ENCODE data around the gene LIF. TPM values are rescaled to one million over a fixed set of nuclear protein-coding genes. Genes with fewer than 3 reads are reported as not detected.
A peak's percentile ranks its signal among the peaks of the same experiment; 100 is the strongest.
"Not testable (repeated sequence)": the region's sequence is repeated elsewhere in the genome, so short reads cannot be mapped to it uniquely, and the experiment has no call there.

The LIF gene
- total RNA-seq, 1 donor from 2014 or later: 25.2 TPM

DNA sequence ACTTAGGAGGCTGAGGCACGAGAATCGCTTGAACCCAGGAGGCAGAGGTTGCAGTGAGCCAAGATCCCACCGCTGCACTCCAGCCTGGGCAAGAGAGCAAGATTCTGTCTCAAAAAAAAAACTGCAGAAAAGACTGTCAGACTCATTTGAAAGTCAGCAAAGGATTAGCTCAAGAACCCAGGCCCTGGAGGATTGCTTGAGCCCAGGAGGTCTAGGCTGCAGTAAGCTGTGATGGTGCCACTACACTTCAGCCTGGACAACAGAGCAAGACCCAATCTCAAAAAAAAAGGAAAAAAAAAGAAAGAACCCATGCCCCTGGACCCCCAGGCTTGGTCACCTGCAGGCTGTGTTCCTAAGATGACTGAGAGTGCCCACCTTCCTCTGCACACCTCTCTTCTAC, 16.2 kb downstream of the LIF start:
- no peak for DNase-seq (ENCODE audit: extremely low read depth, low read depth, low spot score)

DNA sequence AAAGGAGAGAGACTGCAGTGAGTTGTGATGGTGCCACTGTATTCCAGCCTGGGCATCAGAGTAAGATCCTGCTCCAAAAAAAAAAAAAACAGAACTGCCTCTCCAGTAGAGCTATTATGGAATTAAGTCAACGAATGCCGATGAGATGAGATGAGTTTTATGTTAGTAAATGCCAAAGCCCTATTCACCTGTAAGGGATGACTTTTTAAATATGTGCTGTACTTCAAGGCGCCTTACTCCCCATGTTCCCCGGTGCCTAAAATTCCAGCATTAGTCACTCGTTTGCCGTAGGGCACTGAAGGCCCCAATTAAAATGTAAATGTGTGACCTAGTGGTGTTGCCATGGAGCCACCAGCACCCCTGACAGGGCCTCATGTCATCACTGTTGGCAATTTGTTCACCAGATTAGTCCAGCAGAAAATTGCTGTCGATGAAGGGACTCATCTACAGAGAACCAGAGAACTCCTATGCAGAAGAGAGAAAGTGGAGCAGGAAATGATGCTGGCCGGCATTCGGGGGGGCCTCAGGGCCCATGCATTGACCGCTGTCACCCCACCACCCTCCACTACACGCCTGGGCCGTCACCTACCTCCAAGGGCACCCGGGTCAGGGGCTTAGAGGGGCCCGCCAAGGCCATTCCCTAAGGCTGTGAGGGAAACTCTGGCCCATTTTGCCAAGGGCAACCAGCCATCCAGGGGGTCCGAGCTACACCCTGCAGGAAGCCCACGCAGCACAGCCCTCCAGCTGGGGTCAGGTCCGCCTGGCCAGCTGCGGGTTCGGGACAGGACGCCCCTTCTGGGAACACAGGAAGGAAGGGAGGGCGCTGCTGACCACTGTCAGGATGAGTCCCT, 17.8 kb downstream of the LIF start:
- DNase-seq (ENCODE audit: extremely low read depth, low read depth, low spot score): no peak

- DNase-seq (ENCODE audit: extremely low read depth, low read depth, low spot score): no peak
Measured at GRCh38 chr22:30227438-30228228, 18.9 kb downstream of the LIF start.

DNA sequence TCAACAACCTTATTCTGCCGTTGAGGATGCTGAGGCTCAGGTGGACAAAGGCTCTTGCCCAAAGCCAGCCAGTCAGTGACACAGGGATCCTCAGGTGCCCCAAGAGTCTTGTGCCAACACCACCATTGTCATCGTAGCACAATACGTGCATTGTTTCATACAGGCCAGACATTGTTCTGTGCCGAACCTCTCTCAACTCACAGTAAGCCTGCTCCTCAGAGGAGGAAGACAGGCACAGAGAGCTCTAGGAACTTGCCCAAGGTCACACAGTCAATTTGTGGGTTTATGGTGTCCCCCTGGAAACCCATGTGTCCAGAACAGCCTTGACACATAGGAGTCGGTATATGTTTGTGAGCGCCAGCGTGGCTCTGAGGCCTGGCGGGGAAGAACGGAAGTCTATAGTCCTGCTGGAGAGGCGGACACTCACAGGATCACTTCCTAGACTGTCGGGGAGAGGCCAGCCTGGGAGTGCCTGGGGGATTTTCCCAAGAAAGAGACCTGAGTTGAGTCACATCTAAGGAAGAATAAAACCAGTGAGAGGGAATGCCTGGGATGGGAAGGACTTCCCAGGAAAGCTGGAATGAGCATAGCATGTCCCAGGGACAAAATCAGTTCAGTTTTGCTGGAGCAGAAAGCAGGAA, 20.2 kb downstream of the LIF start:
- DNase-seq (ENCODE audit: extremely low read depth, low read depth, low spot score): peak; percentile 14

DNA sequence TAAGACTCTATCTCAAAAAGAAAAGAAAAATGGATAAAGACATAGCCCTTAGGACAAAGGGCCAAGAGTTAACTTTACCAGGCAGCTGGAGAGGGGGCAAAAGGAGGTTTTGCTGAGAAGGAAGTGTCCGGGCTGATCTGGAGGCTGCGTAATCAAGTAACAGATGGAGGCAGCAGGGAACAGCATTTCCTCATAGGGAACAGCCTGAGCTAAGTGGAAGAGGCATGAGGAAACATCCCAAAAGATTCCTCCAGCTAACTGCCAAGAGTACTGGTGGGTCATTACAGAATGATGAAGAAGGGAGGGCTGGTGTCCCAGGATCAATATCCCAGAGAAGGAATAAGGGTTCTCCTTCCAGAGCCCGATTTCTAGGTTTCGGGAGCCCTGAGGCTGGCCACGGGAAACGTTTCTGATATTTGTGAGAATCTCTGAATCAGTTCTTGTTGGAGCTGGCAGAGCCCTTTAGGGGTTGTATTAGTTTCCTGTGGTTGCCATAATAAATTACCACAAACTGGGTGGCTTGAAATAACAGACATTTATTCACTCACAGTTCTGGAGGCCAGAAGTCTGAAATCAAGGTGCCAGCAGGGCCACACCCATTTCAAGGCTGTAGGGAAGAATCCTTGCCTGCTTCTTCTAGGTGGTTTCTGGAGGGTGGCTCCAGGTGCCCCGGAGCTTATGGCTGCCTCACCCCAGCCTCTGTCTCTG, 21.2 kb downstream of the LIF start:
- DNase-seq (ENCODE audit: extremely low read depth, low read depth, low spot score): no peak

GRCh38 chr22:30224161-30224857, 22.2 kb downstream of the LIF start:
- DNase-seq (ENCODE audit: extremely low read depth, low read depth, low spot score): no peak

GRCh38 chr22:30223303-30223702, 23.3 kb downstream of the LIF start:
- DNase-seq (ENCODE audit: extremely low read depth, low read depth, low spot score): no peak

DNA sequence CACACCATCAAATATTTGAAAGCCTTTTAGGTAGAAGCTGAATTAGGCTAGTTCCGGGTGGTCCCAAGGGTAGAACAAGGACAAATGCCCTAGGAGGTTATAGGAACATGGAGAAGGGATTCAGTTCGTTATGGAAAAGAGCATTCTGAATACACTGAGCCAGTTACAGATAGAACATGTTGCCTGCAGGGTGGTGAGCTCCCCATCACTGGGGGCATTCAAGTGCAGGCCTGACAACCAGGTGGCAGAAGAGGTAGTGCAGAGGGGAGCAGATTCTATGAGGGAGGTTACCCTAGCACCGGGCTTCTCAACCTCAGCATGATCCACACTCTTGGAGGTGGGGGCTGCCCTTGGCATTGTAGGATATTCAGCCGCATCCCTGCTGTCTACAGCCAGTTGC, 24.2 kb downstream of the LIF start:
- no peak for DNase-seq (ENCODE audit: extremely low read depth, low read depth, low spot score)

DNA sequence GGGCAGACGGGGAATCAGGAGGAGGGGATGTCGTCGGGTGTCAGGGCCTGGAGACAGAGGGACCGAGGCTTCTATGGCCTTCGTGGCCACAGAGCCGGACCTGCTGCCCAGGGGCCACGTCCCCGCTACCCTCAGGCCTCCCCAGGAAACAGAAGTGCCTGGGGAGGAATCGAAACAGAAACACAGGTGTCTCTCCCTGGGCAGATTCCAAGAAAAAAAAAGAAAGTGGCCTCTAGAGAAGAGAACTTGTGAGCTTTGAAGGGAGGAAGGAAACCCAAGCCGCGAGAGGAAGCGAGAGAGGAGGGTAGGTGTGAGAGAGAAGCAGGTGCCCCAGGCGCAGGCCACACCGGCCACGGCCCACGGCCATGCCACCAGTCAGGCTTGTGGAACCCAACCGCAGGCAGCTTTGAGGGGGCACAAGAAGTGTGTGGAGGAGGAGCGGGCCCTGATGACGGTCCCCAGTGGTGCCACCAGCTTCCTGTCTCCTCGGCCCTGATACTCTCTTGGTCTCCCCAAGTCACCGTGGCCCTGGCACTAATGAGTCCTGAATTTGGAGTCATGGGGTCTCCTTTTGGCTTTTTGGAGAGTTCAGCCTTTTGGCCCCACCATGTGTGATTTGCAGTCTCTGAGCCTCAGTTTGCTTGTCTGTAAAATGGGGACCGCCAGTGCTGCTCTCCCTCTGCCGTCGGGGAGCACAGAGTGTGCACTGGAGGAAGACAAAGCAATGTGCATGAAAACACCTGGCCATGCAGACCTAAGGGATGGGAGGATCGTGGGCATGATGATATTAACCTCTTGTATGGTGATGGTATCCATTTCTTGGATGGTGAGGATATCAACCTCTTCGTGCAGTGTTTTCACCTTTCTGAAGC, 25.2 kb downstream of the LIF start:
- DNase-seq (ENCODE audit: extremely low read depth, low read depth, low spot score): no peak

DNA sequence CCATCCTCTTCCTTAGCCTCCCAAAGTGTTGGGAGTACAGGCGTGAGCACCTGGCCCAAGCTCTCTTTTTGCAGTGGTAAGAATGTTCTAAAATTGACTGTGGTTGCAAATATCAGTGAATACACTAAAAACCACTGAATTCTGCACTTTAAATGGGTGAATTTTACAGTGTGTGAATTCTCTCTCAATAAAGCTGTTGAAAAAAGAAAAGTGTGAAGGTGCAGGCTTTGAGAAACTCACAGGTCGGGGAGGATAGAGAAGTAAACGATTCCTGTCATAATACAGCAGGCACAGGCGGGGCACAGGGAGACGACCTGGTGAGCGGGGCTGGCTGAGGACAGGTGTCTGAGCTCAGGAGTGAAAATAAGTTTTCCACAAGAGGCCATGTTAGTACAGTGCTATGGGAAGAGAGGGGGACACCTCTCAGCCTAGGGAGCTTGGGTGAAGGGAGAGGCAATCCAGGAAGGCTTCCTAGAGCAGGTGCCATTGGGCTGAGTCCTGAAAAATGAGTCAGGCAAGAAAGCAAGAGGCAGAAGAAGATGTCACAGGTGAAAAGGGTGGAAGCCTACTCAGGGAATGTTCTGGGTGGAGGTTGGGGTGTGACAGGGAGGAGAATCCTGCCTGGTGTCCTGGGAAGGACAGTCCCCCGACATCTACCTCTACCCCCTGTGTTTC, 26.1 kb downstream of the LIF start:
- DNase-seq (ENCODE audit: extremely low read depth, low read depth, low spot score): no peak

- no peak for DNase-seq (ENCODE audit: extremely low read depth, low read depth, low spot score)
Measured at GRCh38 chr22:30219668-30220278, 26.8 kb downstream of the LIF start.

GRCh38 chr22:30219049-30219654, 27.4 kb downstream of the LIF start:
- DNase-seq (ENCODE audit: extremely low read depth, low read depth, low spot score): no peak

DNA sequence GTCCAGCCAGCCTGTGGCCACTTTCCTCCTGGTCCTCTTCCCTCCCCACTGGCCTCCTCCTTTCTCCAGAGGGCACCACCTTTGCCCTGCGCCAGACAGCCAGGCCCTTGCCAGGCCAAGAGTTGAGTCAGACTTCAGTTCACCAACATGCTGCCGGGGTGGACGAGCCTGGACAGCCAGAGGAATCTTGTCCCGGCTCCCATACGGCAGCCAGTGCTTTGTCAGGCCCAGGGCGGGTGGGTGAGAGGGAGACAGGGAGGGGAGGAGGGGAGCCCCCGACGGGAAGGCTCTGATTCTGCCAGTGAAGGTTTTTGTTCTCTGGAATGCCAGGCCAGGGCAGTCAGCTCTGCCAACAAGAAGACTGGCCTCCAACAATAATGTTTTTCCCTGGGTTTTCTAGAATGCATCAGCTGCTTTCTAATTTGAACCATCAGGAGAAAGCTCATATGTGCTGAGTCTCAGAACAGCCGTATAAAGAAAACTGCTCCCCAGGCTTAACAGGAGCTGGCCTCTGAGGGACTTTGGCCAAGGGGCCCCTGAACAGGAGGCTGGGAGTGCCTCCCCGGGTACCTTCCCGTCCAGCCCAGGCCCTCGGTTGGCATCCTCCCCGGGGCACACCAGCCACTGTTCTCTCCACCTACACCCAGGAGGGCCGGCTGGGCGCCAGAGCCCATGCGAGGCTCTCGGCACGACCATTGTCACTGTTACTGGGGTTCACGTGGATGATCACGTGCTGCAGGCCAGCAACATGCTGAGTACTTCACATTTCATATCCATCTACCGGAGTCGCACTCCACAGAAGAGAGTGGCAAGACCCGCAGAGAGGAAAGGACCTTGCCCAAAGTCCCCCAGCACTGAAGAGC, 28.6 kb downstream of the LIF start:
- no peak for DNase-seq (ENCODE audit: extremely low read depth, low read depth, low spot score)

DNA sequence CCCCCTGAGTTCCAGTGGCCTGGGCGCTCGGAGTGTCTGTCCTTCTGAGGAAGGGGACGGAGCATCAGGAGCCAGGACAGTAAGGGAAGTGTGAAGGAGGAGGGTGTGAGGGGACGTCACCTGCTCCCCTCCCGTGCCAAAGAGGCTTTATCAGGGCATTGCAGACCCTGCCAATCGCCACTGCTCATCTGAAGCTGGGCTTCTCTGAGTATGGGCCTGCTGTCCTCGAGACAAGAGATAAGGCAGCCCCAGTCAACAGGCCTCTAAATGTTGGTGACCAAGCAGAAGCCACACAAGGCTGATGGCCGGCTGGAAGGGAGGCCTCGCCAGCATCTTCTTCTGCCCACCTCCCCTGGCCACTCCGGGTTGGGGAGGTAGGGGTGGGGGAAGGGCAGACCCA, 29.8 kb downstream of the LIF start:
- no peak for DNase-seq (ENCODE audit: extremely low read depth, low read depth, low spot score)

DNA sequence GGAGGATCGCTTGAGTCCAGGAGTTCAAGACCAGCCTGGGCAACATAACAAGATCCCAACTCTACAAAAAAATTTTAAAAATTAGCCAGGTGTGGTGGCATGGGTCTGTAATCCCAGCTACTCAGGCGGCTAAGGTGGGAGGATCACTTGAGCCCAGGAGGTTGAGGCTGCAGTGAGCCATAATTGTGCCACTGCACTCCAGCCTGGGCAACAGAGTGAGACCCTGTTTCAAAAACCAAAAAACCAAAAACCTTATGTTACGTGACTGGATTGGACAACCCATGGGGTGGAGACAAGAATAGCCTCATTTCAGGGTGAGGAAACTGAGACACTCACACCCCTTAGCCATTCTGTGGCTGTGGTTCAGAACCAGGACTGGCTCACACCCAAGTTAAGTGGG, 30.3 kb downstream of the LIF start:
- DNase-seq (ENCODE audit: extremely low read depth, low read depth, low spot score): not testable (repeated sequence)

DNA sequence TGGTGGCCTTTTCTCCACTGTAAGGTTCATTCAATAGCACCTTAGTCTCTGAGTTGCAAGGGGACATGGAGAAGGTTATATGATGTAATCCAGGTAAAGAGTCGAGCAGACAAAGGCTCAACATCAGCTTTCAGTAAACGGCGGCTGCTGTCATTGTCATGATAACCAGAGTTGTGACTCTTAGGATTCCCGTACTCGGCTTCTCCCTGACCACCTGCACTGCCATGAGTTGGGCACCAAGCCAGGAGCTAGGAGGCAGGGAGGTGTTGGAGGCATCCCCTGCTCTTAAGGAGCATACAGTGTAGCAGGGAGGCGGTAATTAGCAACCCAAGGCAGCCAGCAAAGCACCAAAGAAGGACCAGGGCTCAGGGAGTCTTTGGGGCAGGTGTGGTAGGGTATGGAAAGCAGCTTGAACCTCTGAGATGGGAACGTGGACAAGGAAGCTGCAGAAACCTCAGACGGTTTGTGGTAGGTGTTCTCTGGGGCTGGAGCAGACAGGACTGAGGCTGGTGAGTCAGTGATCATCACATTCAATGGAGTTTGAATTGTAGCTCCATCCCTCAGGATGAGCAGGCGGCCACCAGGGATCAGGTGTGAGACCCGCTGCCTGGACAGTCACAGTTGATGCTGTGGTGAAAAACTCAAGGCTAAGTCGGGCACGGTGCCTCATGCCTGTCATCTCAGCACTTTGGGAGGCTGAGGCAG, 31.7 kb downstream of the LIF start:
- DNase-seq (ENCODE audit: extremely low read depth, low read depth, low spot score): no peak

Data from glomerular endothelial cell (primary cell).